HG03378 (cell line): ENCODE measurements around the gene SEMA3A.

ENCODE experiments used
- ATAC-seq: cut with Tn5 transposase; IDR thresholded peaks from one replicate; pipeline ENCODE4 v1.9.1; 2021; ENCODE audit warnings: mild to moderate bottlenecking, moderate library complexity; ENCODE audit not compliant: unreplicated experiment

Gene SEMA3A

DNA sequence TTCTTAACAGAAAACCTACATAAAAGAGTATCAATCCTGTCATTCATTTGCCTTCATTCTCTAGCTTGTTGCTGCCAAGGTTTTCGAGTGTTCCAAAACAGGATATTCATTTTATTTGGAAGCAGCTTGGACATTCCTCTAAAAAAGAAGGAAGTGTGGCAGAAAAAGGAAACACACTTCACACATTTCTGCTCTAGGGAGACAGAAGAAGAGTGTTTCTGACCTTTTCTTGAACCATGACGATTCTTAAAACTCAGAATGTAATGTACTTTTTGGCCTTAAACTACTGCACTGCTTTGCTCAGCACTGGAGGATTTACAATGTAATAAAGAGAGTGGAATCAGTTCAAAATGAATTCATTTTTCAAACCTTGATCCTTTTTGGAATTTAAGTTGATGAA is 81.3 kb downstream of the SEMA3A start:
- ATAC-seq = no peak

DNA sequence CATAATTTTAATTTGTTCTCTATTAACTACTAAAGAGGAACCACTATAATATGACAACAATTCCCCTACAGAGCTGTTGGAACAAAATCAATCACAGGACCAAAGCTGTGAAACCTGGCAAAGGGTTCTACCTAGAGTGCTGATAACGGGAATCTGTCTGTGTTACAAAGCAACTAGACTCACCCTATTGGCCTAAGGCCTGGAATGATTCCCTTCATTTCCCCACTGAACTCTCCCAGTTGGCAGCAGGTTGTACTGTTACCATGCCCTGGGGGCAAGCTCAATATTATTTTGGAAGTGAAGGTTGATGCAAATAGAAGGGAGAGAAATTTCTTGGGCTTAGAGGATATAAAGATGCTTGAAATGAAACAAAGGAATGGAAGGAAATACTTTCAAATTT is 81.8 kb downstream of the SEMA3A start:
- ATAC-seq = no peak

DNA sequence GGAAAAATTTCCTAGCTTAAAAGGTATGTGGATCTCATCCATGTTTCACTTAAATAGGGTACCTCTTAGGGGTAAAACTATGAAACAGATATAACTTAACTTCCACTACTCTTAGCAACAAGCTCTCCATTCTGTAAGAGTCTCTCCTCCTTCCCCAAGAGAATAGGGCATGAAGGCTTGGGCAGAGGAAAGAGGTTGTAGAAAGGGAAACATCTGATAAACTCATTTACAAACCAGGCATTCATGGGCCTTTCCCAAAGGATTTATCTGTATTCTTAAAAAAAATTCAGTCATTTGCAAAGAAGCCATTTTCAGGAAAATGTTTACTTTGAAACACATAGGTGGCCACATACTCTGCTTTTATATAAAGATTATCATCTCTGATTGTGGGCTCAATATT is 82.7 kb downstream of the SEMA3A start:
- ATAC-seq = no peak

DNA sequence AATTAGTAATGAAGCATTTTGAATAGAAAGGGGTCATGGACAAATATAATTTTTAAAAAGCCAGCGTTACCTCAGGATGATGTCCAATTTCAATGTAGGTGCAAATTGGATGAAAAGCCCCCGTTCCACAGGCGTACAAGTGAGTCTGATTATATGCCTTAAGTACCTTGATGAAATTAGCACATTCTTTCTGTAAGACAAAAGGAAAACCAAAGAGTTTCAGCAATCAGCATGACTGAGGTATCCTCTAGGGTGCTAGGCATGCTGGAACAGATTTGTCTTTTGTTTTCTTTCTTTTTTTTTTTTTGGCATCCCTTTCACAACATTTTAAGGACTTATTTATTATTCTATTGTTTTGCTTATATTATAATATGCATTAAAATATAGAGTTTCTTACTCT is 84.2 kb downstream of the SEMA3A start:
- no peak for ATAC-seq

DNA sequence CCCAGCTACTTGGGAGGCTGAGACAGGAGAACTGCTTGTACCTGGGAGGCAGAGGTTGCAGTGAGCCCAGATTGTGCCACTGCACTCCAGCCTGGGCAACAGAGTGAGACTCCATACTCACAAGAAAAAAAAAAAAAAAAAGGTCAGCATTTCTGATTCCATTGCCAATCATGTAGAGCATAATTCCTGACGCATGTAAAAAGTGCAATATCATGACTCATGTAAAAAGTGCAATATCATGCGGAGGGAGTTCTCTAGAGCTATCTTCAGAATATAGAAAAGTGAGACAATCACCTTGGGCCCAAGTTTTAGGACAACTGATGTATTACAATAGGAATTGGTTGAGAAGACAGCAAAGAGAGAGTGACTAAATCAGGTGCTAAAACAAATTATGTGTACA is 85.8 kb downstream of the SEMA3A start:
- no peak for ATAC-seq

DNA sequence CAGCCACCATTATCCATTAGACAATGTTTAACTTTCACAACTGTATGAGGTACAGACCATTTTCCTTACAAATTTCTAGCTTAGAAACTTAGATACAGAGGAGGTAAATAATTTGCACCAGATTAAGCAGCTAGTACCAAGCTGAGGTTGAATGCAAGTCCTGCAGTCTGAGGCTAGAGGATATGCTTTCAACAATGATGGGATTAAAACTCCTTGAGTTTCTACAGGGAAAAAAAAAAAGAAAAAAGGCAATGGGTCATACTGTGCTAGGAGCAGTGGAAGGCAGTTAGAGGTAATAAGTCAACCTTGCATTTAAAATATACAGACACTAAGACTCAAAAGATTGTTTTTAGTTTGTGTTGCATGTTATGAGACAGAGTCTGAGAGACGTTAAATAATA is 86.5 kb downstream of the SEMA3A start:
- no peak for ATAC-seq

DNA sequence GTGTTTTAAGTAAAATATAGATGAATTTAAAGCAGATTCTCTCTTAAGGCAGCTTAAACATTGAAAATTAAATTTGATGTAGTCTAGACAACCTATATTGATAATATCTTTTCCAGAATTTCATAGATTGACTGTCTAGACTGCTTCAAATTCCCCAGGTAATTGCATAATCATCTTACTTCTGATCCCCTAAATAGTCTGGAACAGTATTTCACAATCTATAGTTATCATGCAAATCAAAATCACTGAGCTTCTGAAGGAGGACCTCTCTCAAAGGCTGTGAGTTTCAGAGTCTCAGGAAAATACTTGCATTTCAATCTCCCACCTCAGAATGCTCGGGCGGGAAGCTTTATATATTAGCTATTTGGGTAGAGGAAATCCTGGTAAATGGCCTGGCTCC is 87.3 kb downstream of the SEMA3A start:
- no peak for ATAC-seq

DNA sequence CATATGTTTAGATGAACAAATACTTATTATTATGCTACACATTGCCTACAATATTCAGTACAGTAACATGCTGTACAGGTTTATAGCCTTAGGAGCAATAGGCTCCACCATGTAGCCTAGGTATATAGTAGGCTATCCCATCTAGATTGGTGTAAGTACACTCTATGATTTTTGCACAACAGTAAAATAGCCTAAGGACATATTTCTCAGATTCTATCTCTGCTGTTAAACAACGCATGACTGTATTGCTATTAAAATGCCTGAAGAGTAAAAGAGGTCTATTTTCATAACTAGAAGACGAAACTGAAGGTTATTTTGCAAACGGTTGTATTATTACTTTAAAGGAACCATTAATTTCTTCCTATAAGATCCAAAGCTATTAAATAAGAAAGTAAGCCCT is 88.3 kb downstream of the SEMA3A start:
- no peak for ATAC-seq

DNA sequence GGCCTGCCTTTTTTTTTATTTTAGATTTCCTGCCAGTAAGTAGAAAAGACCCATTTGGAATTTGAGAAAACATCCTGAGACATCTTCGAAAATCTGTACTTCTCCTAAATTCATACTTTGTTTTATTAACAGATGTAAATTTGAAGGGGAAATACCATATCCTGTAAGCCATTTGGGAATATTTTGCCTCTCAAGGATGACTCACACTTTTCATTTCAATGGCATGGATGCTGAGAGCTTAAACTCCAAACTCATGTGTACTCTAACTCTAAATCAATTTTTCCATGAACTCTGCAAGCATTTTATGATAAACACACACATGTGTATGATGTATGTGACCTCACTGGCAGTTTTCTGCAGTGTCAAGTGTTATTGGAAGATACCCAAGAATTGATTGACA is 89.0 kb downstream of the SEMA3A start:
- no peak for ATAC-seq

DNA sequence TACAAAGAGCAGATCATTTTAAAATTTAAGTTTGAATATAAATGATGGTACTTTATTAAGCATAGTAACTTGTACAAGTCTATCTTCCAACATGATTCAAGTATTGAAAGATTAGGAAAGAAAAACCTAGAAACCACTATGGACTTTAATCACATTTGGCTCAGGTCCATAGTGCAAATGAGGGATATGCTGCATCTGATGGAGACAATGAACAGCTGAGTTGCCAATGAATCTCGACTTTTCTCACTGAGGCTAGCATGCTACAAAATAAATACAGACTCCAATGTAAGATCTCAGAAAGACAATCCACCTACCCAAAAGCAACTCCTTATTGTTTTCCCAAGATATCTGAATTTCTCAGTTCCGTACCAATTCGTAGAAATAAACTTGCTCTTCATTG is 89.8 kb downstream of the SEMA3A start:
- ATAC-seq = no peak

DNA sequence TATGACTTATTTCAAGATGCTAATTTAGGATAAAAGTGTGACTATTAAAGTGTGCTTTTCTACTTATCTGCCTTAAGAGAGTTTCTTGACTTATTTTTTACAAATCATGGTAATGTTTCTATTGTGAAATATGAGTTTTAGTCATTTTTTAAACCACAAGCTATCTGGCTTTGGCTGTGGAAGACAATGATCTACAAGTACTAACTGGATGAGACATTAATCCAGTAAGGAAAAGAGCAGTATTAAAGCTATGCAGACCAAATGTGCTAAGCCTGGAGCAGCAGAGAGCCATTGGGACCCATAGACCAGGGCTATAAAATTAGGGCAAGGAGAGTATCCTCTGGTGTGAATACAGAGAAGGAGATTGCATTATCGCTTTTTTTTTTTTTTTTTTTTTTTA is 92.4 kb downstream of the SEMA3A start:
- ATAC-seq = no peak

DNA sequence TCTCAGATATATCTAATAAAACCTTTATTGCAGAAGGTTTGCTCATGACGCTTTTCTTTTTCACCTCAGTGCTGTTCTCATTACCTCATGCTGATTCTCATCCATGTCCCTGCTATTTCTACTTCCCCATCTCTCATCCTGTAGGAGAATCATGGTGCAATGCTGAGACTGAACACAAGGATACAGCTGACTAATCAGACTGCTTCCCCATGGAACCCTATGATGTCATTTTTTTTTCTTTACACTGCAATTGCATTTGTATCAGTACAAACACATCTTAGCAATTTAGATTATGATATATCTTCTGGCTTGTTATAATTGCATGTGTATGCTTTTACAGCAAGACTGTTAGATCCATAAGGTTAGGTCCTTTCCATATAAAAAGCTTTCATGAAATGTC is 93.7 kb downstream of the SEMA3A start:
- no peak for ATAC-seq

DNA sequence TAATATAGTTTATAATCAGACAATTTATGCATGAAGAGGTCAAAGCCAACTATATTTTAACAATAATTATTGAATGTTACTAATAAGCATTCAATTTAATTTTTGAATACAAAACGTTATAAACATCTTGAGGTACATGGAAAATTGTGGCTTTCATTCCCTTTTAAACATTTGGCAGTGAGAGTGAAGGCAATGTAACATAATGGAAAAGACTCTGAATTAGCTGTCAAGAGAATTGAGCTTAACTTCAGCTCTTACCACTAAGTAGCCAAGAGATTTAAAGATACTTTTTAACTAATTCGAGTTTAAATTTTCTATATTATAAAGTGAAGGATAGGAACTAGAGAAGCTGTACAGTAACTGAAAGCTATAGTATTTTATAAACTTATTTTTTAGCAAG is 98.6 kb downstream of the SEMA3A start:
- ATAC-seq = no peak

DNA sequence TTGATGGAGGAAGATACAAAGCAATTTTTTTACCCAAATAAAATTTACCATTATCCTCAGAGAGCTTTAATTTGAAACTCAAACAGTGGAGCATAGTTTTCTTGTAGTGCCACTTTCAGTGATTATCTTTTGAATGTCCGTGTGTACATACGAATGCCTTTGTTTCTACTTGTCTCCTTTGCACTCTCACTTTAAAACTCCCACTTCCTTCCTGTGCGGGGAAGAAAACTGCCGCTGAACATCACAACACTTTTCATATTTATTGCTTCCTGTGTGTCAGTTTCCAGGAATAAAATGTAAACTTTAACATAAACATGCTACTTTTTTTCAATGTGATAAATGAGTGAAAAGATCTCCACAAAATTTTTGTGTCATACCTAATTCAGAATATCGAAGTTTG is 102.4 kb downstream of the SEMA3A start:
- no peak for ATAC-seq

DNA sequence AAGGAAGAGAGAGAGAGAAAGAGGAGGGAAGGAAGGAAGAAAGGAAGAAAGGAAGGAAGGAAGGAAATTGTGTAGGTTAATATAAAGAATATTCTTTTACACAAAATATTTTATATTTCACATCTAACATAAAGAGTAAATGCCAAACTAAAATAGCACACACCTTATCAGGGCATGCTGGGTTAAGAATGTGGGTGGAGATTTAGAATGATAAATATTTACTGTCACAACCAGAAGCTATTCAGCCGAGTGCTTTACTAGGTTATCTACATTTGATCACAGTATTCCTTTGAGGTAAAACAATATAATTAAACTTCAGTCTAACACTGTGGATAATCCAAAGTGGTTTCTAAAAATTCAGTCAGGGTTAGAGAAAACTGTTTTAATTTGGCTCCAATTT is 103.3 kb downstream of the SEMA3A start:
- ATAC-seq = no peak

DNA sequence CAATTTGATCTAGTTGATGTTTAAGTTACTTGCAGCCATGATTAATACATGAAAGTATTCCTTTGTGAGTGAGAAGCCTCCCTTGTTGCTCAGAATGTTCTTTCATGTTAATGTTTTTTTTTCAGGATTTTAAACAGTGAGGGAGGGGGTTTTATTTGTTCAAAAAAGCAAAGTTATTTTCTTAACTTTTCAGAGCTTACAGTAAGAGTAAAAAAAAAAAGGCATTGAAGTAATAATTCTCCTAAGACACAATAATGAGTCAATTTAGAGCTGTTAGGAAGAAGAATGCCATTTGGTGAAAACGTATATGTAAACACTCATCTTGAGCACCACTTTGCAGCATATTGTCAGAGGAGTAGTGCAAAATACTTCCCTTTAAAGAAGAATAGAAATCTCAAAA is 105.8 kb downstream of the SEMA3A start:
- ATAC-seq = no peak

DNA sequence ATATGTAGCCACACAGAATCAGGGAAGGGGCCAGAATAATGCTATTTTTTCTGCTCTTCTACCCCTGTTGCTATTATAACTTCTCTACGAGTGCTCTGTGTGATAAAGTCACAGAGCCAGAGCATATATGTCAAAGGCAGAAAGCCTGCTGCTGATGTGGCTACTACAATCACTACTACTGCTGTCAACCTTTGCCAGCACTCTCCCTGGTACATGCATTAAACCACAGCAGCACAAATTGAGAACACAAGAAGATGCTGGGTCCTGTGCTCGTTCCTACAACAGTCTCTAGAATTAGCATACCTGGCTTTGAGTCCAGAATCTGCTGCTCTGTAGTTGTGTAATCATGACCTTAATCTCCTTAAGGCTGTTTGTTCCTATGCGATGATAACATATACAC is 108.6 kb downstream of the SEMA3A start:
- ATAC-seq = no peak

DNA sequence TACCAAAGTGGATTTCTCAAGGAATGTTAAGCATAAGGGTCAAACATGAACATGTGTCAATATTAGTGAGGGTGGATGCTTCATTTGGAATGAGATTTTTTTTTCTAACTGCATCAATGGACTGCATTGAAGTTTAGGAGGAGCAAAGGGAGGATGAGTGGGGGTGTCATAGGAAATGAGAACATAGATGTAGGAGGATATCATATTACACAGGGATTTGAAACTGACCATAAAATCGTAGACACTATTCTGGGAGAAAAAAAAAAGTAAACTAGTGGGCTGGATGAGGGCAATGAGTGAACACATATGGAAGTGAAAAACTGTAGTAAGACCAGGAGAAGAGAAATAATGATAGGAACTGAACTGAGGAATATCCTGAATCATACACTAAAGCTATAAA is 109.4 kb downstream of the SEMA3A start:
- ATAC-seq = no peak

DNA sequence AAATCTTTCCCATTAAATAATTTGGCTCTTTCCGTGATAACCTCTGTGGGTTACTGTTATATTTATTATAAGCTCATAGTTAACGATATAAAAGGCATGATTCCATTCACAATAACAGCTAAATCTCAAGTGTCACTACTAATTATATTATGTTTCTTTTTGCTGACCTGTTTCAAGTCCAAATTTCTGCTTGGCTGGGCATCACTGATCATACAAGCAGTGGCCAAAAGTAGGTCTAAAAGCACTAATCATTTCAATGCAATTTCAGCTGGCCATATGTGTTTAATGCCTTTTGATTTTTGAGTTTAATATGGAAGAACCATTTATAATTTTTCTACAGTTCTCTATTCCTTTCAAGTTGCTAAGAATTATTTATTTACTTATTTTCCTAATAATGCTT is 110.7 kb downstream of the SEMA3A start:
- ATAC-seq = no peak

DNA sequence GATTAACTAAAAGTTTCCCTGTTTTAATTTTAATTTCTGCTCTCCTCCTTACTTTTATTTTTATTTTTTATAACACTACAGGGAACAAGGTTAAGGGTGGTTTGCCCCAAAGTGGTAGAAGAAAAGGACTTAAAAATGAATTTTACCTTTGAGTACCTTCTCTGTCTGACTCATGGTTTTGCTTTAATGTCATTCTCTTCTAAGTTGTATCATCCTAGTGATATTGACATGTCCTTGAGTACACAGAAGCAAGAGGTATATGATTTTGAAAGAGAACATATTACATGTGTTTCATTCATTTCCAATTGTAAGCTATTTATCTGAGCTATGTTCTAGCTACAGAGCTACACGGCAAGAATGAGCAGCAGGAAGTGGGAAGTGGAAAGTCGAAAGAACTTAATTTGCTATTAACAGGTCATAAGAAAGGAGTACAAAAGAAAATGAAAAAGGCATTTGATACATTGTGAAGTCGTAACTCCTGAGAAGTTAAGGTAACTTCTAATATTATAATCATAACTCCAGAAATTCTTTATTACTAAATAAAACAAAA is 112.5 kb downstream of the SEMA3A start:
- no peak for ATAC-seq

DNA sequence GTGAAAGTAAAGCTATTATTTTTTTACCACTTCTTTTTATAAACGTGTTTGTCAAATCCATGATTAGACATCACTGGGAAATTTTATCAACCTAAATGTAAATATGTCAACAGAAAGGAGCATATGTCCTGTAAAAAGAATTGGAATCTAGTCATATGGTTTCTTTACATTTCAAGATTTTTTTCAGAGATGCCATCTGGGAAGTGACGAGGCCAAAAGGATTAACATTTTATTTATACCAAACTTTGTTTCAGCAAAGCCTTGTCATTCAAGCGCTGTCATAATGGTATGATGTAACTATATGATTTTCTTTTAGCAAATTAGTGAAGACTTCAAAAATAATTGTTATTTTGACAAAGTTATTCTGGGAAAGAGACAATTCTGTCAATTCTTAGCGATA is 117.3 kb downstream of the SEMA3A start:
- ATAC-seq = no peak

DNA sequence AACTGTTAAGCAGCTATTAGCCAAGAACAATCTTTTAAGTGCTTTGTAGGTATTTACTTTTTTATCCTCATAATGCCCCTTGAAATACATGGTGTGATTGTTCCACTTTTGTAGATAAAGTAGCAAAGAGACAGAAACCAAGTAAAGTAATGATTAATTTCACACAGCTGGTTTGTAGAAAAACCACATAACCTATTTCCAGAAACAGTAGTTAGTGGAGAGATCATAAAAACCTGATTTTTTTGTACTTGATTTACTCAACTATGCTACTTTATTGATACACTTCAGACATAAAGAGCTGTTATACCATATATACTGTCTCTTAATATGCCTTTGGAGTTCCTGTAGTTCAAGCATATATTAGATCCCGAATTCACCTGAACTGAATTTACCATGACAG is 118.4 kb downstream of the SEMA3A start:
- no peak for ATAC-seq

DNA sequence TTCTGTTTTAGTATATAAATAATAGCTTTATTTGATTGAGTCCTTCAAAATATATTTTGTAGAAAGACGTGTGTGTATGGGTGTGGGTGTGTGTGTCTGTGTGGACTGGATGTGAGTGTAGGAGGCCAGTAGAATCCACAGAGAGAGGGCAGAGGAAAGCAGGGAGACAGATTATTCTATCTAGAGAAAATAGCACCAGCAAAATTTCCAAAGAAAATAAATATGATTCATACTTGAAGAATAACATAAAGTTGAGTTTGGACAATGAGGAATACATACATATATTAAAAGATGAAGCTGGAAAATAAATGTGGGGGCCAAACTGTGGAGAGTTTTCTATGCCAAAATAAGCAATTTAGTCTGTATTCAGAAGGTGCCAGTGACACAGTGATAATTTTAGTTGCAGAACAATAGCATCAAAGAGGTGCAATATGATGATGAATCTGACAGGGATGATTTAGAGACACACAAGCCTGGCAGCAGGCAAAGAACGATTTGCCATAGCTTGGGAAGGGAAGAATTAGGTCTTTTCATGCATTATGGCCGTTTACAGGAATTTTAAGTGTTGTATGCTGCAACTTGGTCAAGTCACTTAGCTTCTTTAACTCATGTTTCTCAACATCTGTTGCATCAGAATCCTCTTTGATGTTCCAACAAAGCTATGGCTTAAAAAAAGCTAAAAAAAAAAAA is 121.3 kb downstream of the SEMA3A start:
- ATAC-seq = no peak
